Measurements from ENCODE around the gene CHM.

The CHM gene

DNA sequence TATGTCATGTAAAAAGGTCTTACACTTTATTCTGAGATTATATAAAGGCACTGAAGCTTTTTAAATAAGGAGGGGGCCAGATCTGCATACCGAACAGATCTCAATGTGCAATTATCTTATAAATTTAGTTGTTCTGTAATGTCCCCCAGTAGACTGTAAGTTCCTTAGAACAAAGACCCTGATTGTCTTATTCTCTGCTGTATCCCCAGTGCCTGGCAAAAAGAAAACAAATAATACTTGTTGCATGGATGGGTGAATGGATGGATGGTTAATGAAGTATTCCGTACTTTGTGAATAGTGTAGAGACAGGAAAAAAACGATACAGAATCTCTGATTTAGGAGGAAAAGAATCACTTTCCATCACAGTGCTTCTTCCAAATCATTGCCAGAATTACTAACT lies 141.5 kb downstream of the CHM start:
- no peak for DNase-seq (ENCODE audit: low spot score)

GRCh38 chrX:85903692-85904471 lies 143.5 kb downstream of the CHM start:
- DNase-seq (ENCODE audit: low spot score) = no peak

DNA sequence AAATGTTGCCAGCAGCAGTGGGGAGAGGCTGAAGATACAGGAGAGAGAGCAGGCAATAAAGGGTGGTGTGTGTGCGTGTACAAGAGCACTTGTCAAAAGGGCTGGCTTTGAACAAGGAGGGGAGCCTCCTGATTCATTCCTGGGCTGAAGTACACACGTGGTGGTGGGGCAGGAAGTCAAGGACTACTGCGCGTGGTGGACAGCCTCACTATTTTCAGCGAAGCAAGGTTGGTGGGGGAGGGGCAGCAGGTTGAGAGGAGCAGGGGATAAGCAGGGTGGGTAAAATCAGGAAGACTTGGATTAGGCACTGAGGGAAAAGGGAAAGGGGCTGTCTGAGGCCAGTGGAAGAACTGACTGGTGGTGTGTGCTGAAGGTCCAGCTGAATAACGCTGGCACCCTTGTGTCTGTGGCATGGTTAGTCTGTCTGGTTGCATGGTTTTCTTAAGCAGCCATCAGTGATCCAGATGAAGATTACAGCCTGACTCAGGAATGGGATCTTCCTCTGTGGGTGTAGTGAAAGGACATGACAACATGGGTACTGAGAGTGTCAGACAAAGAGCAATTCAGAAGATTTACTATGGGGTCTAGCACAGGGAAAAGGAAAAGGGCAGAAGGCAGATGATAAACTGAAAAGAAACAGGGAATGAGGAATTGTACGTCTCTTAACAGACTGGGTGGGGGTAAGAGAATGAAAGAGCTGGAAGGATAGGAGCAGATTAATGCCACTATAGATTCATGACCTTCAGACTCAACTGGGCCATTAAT lies 149.8 kb downstream of the CHM start:
- DNase-seq (ENCODE audit: low spot score) = no peak

DNA sequence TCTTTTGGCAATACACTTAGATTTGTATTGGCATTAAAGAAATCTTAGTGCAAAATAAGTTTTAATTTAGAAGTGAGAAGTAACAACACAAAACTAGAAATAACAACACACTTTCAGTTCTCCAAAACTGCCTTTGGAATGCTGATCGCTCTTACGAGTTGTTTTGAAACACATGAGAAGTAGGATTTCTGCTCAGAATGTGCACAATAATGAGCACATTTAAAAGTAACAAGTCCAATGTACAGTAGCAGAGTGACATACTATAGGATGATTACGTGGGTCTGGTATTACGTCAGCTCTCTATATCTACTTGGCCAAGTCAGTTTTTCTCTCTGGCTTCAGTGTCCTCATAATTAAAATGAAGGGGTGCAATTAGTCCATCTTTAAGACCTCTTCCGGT lies 164.8 kb downstream of the CHM start:
- DNase-seq (ENCODE audit: low spot score) = no peak

- peak; percentile 2 for DNase-seq (ENCODE audit: low spot score)
Observed at GRCh38 chrX:85870585-85870984, 176.8 kb downstream of the CHM start.

GRCh38 chrX:85865324-85865723 lies 182.0 kb downstream of the CHM start:
- no peak for DNase-seq (ENCODE audit: low spot score)

DNA sequence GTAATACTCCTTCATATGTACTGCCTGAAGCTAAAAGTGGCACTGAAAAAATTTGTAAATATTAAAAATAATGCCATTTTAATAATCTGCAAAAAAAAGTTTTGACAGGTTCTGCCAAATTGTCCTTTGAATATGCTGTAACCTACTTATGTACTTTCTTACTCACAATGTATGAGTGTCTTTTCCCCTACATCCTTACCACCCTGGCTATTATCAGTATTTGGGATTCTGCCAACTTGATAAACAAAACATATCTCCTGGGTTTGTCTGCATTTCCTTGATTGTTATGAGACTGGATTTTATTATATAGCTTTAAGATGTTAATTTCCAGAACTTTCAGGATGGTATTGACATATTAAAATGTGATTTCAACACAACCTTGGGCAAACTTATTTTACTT lies 187.9 kb downstream of the CHM start:
- DNase-seq (ENCODE audit: low spot score) = no peak

GRCh38 chrX:85851418-85851817 lies 195.9 kb downstream of the CHM start:
- no peak for DNase-seq (ENCODE audit: low spot score)

- no peak for DNase-seq (ENCODE audit: low spot score)
Observed at GRCh38 chrX:85836868-85837267, 210.5 kb downstream of the CHM start.

GRCh38 chrX:85828771-85829170 lies 218.6 kb downstream of the CHM start:
- no peak for DNase-seq (ENCODE audit: low spot score)

DNA sequence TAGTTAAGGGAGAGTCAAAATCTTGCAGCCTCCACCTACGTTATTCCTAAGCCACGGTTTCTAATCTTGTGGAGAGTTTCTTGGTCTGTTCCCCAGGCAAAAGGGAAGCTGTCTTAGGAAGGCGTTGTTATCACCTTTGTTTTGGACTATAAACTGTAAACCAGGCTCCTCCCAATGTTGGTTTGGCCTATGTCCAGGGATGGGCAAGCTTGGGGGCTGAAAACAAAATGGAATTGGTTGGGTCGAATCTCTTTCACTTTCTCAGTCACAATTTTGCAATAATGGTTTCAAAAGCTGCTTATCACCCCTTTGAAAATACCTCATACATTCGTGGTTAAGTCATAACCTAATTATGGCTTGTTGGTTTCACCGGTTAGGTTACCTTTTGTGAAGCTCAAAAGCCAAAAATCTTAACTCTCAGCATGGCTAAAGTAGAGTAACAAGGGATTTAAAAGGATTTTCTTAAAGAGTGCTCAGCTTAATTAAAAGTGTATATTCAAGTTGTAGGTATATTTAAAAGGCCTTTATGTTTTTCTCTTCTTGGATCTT lies 232.1 kb downstream of the CHM start:
- no peak for DNase-seq (ENCODE audit: low spot score)
